Right atrium auricular region (tissue), 2 donors: ENCODE results near the gene PCNX1. TPM values are rescaled to one million over a fixed set of nuclear protein-coding genes. Genes with fewer than 3 reads are reported as not detected.

Source experiments
- DNase-seq: peaks from one replicate; pipeline ENCODE4 v3.0.0-alpha.2; 2019; ENCODE audit warnings: low spot score
- H3K27ac ChIP-seq, 2 donors: fragments of 200-600 bp; sonication (generic); 1 replicate in 1 of 2; 2 replicates in 1 of 2; pipeline ENCODE4 v1.5.1; 2016 to 2019
- H3K27me3 ChIP-seq, 2 donors: fragments of 200-600 bp; sonication (generic); one replicate each; pipeline versions ENCODE4 v1.5.1 to v1.6.0; 2017 to 2019
- H3K36me3 ChIP-seq: fragments of 200-600 bp; sonication (generic); one replicate; pipeline ENCODE4 v1.5.1; 2016
- H3K4me1 ChIP-seq, 2 donors: fragments of 200-600 bp; sonication (generic); one replicate each; pipeline versions ENCODE4 v1.5.1 to v1.6.0; 2017 to 2019
- H3K4me3 ChIP-seq, 2 donors: fragments of 200-600 bp; sonication (generic); 1 replicate in 1 of 2; 2 replicates in 1 of 2; pipeline ENCODE4 v1.5.1; 2017 to 2019; ENCODE audit warnings: mild to moderate bottlenecking in 1 of 2, moderate library complexity in 1 of 2
- H3K9me3 ChIP-seq, 2 donors: fragments of 200-600 bp; sonication (generic); one replicate each; pipeline ENCODE4 v1.5.1; 2019
- total RNA-seq, 2 donors: library from RNA; depleted of rRNA; stranded (reverse); fragments of >200 nt; gene quantifications; one replicate each; pipeline ENCODE4 v1.1.0, GENCODE V29; 2016
- TF ChIP-seq, protein P1 (sequence below), 2 donors: fragments of 200-600 bp; sonication (generic); IDR thresholded peaks; one replicate each; pipeline ENCODE4 v1.5.1; 2019; ENCODE audit warnings: antibody characterized with exemption in 2 of 2

The PCNX1 gene
- total RNA-seq, 2 donors from 2014 or later: 36.4 to 39.2 TPM

DNA sequence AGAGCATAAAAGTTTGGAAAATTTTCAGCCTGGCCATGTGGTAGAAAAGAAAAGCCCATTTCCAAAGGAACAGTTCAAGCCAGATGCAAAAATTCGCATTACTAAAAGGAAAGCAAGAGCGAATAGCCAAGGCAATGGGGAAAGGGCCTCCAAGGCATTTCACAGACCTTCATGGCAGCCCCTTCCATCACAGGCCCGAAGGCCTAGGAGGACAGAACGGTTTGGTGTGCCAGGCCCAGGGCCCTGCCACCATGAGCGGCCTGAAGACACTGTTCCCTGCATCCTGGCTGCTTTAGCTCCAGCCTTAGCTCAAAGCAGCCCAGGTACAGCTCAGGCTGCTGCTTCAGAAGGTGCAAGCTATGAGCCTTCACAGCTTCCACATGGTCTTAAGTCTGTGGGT, 243.5 kb downstream of the PCNX1 start:
- TF ChIP-seq, protein P1, sequence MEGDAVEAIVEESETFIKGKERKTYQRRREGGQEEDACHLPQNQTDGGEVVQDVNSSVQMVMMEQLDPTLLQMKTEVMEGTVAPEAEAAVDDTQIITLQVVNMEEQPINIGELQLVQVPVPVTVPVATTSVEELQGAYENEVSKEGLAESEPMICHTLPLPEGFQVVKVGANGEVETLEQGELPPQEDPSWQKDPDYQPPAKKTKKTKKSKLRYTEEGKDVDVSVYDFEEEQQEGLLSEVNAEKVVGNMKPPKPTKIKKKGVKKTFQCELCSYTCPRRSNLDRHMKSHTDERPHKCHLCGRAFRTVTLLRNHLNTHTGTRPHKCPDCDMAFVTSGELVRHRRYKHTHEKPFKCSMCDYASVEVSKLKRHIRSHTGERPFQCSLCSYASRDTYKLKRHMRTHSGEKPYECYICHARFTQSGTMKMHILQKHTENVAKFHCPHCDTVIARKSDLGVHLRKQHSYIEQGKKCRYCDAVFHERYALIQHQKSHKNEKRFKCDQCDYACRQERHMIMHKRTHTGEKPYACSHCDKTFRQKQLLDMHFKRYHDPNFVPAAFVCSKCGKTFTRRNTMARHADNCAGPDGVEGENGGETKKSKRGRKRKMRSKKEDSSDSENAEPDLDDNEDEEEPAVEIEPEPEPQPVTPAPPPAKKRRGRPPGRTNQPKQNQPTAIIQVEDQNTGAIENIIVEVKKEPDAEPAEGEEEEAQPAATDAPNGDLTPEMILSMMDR (IDR thresholded peaks at IDR 0.05): no peak
- no peak for DNase-seq
- H3K27me3 ChIP-seq: no peaks in the 10 kb centered on the region
- no peak overlapping the region for H3K27ac ChIP-seq
- H3K36me3 ChIP-seq: no peaks in the 10 kb centered on the region
- no peak overlapping the region for H3K4me3 ChIP-seq
- H3K4me1 ChIP-seq: no peaks in the 10 kb centered on the region
- peaks cover 10 to 15% of the 10 kb centered on the region in 2 donors for H3K9me3 ChIP-seq

DNA sequence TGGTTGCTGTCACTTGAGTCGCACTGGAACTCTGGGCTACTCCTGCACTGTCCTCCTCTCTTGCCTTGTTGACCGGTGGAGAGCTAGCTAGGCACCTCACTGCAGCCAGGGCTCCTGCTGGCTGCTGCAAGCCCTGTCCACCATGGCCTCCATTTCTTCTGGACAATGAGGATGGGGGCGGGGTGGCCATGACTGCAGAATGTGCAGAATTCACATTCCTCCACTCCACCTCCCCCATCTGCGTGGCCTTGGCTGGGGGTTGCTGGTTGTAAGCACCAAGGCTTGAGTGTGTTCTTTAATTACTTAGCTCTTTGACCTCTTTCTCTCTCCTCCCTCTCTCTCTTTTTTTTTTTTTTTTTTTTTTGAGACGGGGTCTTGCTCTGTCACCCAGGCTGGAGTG, 248.5 kb downstream of the PCNX1 start:
- H3K27ac ChIP-seq: no peak overlapping the region
- TF ChIP-seq, protein P1 (IDR thresholded peaks at IDR 0.05): no peak
- H3K4me3 ChIP-seq: no peak overlapping the region
- no peaks in the 10 kb centered on the region for H3K36me3 ChIP-seq
- no peak for DNase-seq
- H3K4me1 ChIP-seq: no peaks in the 10 kb centered on the region
- peaks cover 6 to 8% of the 10 kb centered on the region in 2 donors for H3K9me3 ChIP-seq
- H3K27me3 ChIP-seq: no peaks in the 10 kb centered on the region

DNA sequence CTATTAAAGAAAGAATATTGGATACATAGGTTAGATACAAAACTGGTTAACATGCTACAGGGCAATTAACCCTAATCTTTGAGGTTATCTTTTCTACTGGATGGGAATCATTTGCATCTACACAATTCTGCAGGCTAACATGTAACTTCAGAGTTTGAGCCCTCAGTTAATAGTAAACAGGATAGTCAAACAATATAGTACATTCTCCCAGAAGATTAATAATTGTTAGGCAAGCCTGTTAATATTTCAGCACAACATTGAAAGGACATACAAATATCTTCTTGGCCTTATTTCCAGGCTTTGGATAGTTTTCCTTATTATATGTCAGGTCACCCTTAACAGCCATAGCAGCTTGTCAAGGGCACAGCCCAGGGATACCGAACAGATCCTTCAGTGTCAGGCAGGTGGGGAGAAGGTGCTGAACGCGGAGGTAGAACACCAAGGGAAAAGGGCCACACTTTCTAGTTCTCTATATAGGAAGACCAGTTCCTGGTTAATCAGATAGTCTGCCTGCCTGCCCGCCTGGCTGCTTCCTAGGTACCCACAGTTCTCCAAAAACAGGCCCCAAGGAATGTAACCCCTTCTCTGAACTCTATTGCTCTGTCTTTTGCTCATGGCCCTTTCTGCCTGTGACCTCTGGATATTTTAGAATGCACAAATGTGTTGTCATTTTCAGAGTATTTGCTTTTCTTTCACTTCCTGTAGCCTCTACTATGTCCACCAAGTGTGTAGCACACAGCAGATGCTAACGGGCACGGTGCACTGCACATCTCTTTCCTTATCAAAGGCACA, 256.0 kb downstream of the PCNX1 start:
- TF ChIP-seq, protein P1 (IDR thresholded peaks at IDR 0.05): no peak
- no peak overlapping the region for H3K27ac ChIP-seq
- no peaks in the 10 kb centered on the region for H3K27me3 ChIP-seq
- peaks cover 0 to 8% of the 10 kb centered on the region in 2 donors for H3K9me3 ChIP-seq
- DNase-seq: no peak
- H3K4me3 ChIP-seq: no peak overlapping the region
- H3K36me3 ChIP-seq: no peaks in the 10 kb centered on the region
- no peaks in the 10 kb centered on the region for H3K4me1 ChIP-seq

DNA sequence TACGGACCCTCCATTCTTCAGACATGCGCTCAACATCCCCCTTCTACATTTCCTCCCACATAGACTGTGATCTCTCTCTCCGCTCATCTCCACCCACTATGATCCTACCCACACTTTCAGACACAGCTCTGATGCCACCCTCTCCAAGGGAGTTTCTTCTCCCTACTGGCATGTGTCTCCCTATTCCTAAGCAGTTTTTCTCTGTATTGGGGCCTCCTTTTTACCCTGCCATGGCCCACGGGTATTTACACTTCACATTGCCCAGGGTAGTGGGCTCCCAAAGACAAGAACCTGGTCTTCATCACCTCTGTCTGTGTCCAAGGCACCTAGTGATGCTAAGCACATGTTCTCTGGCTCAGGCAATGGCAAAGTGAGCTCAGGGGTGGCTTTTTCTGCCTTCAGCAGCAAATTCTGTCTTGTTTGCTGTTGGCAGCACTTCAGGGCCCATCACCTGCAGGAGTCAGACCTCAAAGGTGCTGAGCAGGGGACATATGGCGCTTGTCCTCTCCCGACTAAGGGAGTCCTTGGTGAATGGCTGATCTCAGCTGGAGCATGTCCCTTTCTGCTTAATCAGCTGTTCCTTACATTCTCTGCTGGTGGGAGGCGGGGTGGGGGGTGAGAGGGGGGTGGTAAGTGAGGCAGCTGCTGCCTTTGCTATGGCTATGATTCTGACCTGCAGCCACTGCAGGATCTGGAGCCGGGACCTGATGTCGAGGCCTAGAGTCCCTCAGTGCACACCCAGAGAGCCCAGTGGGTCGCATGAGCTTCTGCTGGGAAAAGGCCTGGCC, 256.8 kb downstream of the PCNX1 start:
- H3K9me3 ChIP-seq: peaks cover 0 to 8% of the 10 kb centered on the region in 2 donors
- DNase-seq: no peak
- TF ChIP-seq, protein P1 (IDR thresholded peaks at IDR 0.05): no peak
- H3K4me3 ChIP-seq: no peak overlapping the region
- H3K4me1 ChIP-seq: no peaks in the 10 kb centered on the region
- no peaks in the 10 kb centered on the region for H3K27me3 ChIP-seq
- no peak overlapping the region for H3K27ac ChIP-seq
- no peaks in the 10 kb centered on the region for H3K36me3 ChIP-seq

Other genes with a start within 250 kb of the PCNX1 start
- 1 to 10 TPM; 1.6 to 3.2 TPM for gene MAP3K9, start 97.9 kb upstream of the PCNX1 start, total RNA-seq